ENCODE results near the gene TTC14. TPM values are rescaled to one million over a fixed set of nuclear protein-coding genes. Genes with fewer than 3 reads are reported as not detected.

TTC14 gene
- total and polyA plus RNA-seq, 2 of the 13 experiments (the other 11 are each of a cell fraction or from before 2014, with no cell fraction given): 28.1 to 35.9 TPM

DNA sequence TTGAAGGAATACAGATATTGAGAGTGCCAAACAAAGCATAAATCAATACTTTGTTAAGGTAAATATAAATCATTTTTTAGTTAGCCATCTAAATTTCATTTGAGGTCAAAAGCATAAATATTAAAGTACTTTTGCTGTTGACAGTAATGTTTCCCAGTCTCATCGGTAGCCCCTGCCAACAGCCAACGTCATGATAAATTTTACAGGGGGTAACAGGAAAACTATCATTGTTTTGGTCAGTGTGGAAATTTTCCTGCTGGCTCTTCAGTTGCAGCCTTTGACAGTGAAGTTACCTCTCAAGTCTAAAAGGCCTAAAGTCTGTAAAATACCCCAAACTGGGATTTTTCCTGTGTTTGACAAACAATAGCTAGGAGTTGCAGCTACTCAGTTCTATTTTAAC, 37.3 kb upstream of the TTC14 start (continued):
- TF ChIP-seq NRL (CRISPR knock-in tag; IDR thresholded peaks at IDR 0.05; ENCODE audit: borderline replicate concordance) (no peak), ZNF496 (CRISPR knock-in tag; IDR thresholded peaks at IDR 0.05; ENCODE audit: insufficient replicate concordance) (no peak), ZNF331 (CRISPR knock-in tag; IDR thresholded peaks at IDR 0.05) (no peak), ZNF549 (CRISPR knock-in tag; IDR thresholded peaks at IDR 0.05) (no peak), AKAP8 (CRISPR knock-in tag; IDR thresholded peaks at IDR 0.05) (no peak)

DNA sequence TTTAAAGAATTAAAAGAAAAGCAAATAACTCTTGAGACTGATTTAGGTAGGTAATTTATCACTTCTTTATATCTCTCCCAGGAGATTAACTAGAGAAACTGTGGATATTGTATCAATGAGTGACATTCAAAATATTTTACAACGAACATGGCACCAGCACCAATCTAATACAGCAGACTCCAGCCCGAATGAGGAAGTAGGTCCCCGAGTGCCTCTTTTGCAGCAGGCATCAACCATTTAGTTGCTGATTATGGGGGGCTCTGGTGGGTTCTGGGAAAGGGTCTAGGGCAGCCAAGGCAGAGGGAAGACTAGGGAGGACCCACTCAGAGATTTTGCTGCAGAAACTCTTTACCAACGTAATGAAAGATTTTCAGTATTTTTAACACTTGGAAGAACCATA, 31.7 kb upstream of the TTC14 start:
- H3K9ac ChIP-seq (ENCODE audit: insufficient read depth, low read depth, low read length): no peak overlapping the region
- TF ChIP-seq POGZ (CRISPR knock-in tag; IDR thresholded peaks at IDR 0.05): no peak
- TF ChIP-seq ZNF781 (CRISPR knock-in tag; IDR thresholded peaks at IDR 0.05; ENCODE audit: borderline replicate concordance, not compliant biosample characterization): no peak
- no peak for TF ChIP-seq EZH2 (conservative IDR thresholded peaks at IDR 0.05; ENCODE audit: low read depth, low read length)
- no peak for TF ChIP-seq ELF4 (CRISPR knock-in tag; IDR thresholded peaks at IDR 0.05; ENCODE audit: borderline replicate concordance)
- no peak for TF ChIP-seq ZFP82 (CRISPR knock-in tag; IDR thresholded peaks at IDR 0.05; ENCODE audit: borderline replicate concordance)
- TF ChIP-seq SMARCE1 (IDR thresholded peaks at IDR 0.05; ENCODE audit: borderline replicate concordance): no peak
- no peak for TF ChIP-seq ATF7 (IDR thresholded peaks at IDR 0.05)
- TF ChIP-seq ATF7 (CRISPR knock-in tag; IDR thresholded peaks at IDR 0.05): no peak
- TF ChIP-seq ZNF441 (CRISPR knock-in tag; IDR thresholded peaks at IDR 0.05; ENCODE audit: borderline replicate concordance): no peak
- no peak for TF ChIP-seq RFX5 (IDR thresholded peaks at IDR 0.05; ENCODE audit: low read depth, low read length)
- in situ Hi-C loops (cut with HindIII; ENCODE audit: extremely low pct_ligation_motif_present, low pct_unique_long_range_greater_than_20kb): no loop called here
- ChIA-PET CTCF (ENCODE audit: low intra/inter-chr PET ratio, low total read pairs) (no interaction called here), POLR2A (no interaction called here)
- 0 out of 5 replicates have a peak, but pooled peaks cover 0 to 6% of the 10 kb centered on the region in 2 experiments for H3K27me3 ChIP-seq (ENCODE audit: control insufficient read depth in 1 of 2, insufficient read depth in 2 of 2, low read length in 2 of 2)
- no peak for FAIRE-seq
- no peak for ATAC-seq
- H4K20me1 ChIP-seq (ENCODE audit: insufficient read depth, low read length): no peaks in the 10 kb centered on the region
- H3K4me3 ChIP-seq (replicated peaks in 1 of 3; ENCODE audit: insufficient read depth in 1 of 3, low read depth in 2 of 3, low read length in 3 of 3): no peak overlapping the region
- no TSS peak for BruUV-seq (replicated peaks)
- no peak overlapping the region for H3K4me2 ChIP-seq (ENCODE audit: low read depth, low read length)
- H3K4me1 ChIP-seq (ENCODE audit: insufficient read depth, low read length): no peaks in the 10 kb centered on the region
- no peaks in the 10 kb centered on the region for H3K36me3 ChIP-seq (replicated peaks in 1 of 2; ENCODE audit: control insufficient read depth in 1 of 2, insufficient read depth in 2 of 2, low read length in 2 of 2)
- intact Hi-C loops (cut with micrococcal nuclease; ENCODE audit: unreplicated experiment): no loop called here
- no peaks in the 10 kb centered on the region for H3K9me3 ChIP-seq (ENCODE audit: low read length)
- no peak overlapping the region for H3K27ac ChIP-seq (ENCODE audit: extremely low read length, insufficient read depth, low read length)
- DNase-seq (ENCODE audit: low spot score): no peak
- H2AFZ ChIP-seq (ENCODE audit: low read length): no peak overlapping the region
- H3K79me2 ChIP-seq (ENCODE audit: insufficient read depth, low read length): no peaks in the 10 kb centered on the region
- 0% methylated on average over 4 of the region's 4 CpGs for WGBS (ENCODE audit: low lambda C conversion rate)

All from HepG2 (cell line).